T-cell (primary cell): Measurements from ENCODE around the gene RCN2. TPM values are rescaled to one million over a fixed set of nuclear protein-coding genes. Genes with fewer than 3 reads are reported as not detected.
"Not testable (repeated sequence)": the region's sequence is repeated elsewhere in the genome, so short reads cannot be mapped to it uniquely, and the experiment has no call there.

ENCODE experiments used
- ATAC-seq, 4 experiments: fragments of 200-7000 bp in 3 of 4; fragments of 150-1000 bp in 1 of 4; cut with Tn5 transposase; replicated peaks in 1 of 4; 1 replicate in 3 of 4; 2 replicates in 1 of 4; pipeline ENCODE4 v1.10.0; 2021; ENCODE audit warnings: moderate library complexity in 3 of 4, mild to moderate bottlenecking in 2 of 4, moderate number of reproducible peaks in 1 of 4
- CTCF ChIA-PET, 2 donors: fragments of 300-600 bp; sonication (Branson Sonifier 250); formaldehyde crosslinking; loops; one replicate each; lab custom pipeline; 2022; ENCODE audit warnings: antibody characterized with exemption in 2 of 2; lab: Charles Lee
- POLR2A ChIA-PET, 2 donors: fragments of 300-600 bp; sonication (Branson Sonifier 250); formaldehyde crosslinking; loops; one replicate each; lab custom pipeline; 2022; ENCODE audit warnings: antibody characterized with exemption in 2 of 2; lab: Charles Lee
- DNase-seq, 35 experiments: peaks; one replicate each; pipeline versions ENCODE4 v3.0.0 to v3.0.0-alpha.2; 2013 to 2023
- H3K27ac ChIP-seq: one replicate; pipeline ENCODE4 v1.5.1; 2013; ENCODE audit warnings: low read length
- H3K27me3 ChIP-seq, 2 experiments: replicated peaks in 1 of 2; 1 replicate in 1 of 2; 2 replicates in 1 of 2; pipeline versions ENCODE4 v1.6.1 to v1.7.0; 2013; ENCODE audit warnings: low read length in 1 of 2, mixed read lengths in 1 of 2; ENCODE audit not compliant: control insufficient read depth in 2 of 2, insufficient read depth in 2 of 2; ENCODE audit errors: extremely low read depth in 1 of 2
- H3K36me3 ChIP-seq, 2 donors: 1 replicate in 1 of 2; 2 replicates in 1 of 2; pipeline versions ENCODE4 v1.6.1 to v1.7.0; 2013; ENCODE audit warnings: low read length in 1 of 2; ENCODE audit not compliant: control insufficient read depth in 2 of 2, insufficient read depth in 1 of 2; ENCODE audit errors: extremely low read depth in 1 of 2
- H3K4me1 ChIP-seq, 2 experiments: 1 replicate in 1 of 2; 2 replicates in 1 of 2; pipeline versions ENCODE4 v1.6.1 to v1.7.0; 2013; ENCODE audit warnings: low read length in 2 of 2, mixed read lengths in 1 of 2; ENCODE audit not compliant: insufficient read depth in 2 of 2, control insufficient read depth in 1 of 2; ENCODE audit errors: extremely low read depth in 1 of 2
- H3K4me3 ChIP-seq, 2 donors: 1 replicate in 1 of 2; 2 replicates in 1 of 2; pipeline versions ENCODE4 v1.5.1 to v1.7.0; 2013; ENCODE audit warnings: mild to moderate bottlenecking in 2 of 2, low read length in 1 of 2, moderate library complexity in 1 of 2; ENCODE audit not compliant: control insufficient read depth in 1 of 2; ENCODE audit errors: extremely low read depth in 1 of 2
- H3K9me3 ChIP-seq: 2 replicates; pipeline ENCODE4 v1.7.0; 2013
- H3K27ac Mint-ChIP-seq, 2 donors: one replicate each; pipeline ENCODE4 v1.8.0; 2020 to 2021; ENCODE audit warnings: mild to moderate bottlenecking in 2 of 2, mixed read lengths in 2 of 2
- H3K27me3 Mint-ChIP-seq, 2 donors: one replicate each; pipeline ENCODE4 v1.8.0; 2021 to 2022; ENCODE audit warnings: mixed read lengths in 2 of 2
- H3K36me3 Mint-ChIP-seq: one replicate; pipeline ENCODE4 v1.8.0; 2021; ENCODE audit warnings: mixed read lengths
- H3K4me1 Mint-ChIP-seq, 3 donors: one replicate each; pipeline ENCODE4 v1.8.0; 2020 to 2022; ENCODE audit warnings: mixed read lengths in 3 of 3, mild to moderate bottlenecking in 1 of 3
- H3K4me3 Mint-ChIP-seq, 3 donors: one replicate each; pipeline ENCODE4 v1.8.0; 2020 to 2022; ENCODE audit warnings: mild to moderate bottlenecking in 3 of 3, mixed read lengths in 3 of 3, moderate library complexity in 3 of 3
- H3K9me3 Mint-ChIP-seq, 3 donors: one replicate each; pipeline ENCODE4 v1.8.0; 2020 to 2022; ENCODE audit warnings: mixed read lengths in 3 of 3
- WGBS: methylation state at CpG from one replicate; pipeline ENCODE4 v1.1.5; 2013; ENCODE audit warnings: missing lambda C conversion rate; ENCODE audit not compliant: insufficient coverage; 5-methylcytosine and 5-hydroxymethylcytosine counted together
- total RNA-seq, 35 experiments: library from RNA in 6 of 35; stranded (reverse) in 6 of 35; fragments of 120-200 nt in 1 of 35; gene quantifications; one replicate each; pipeline versions ENCODE4 v1.2.1 to v1.2.4 and lab custom pipeline; 2013 to 2026

The RCN2 gene
- total RNA-seq, 5 donors from 2014 or later (not counting 1 experiment from before 2014, with no cell fraction given): 20.5 to 26.7 (median 23.7) TPM

DNA sequence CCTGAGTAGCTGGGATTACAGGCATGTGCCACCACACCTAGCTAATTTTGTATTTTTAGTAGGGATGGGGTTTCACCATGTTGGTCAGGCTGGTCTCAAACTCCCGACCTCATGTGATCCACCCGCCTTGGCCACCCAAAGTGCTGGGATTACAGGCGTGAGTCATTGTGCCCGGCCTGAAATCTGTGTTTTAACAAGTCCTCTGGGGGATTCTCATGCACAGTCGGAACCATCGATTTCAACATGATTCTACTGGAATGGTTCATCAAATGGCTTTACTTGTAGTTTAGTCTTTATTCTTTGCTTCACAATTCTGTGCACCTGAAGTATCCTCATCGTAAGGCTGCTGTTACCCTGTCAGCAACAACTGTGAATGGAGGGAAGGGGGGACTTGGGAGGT is 34.5 kb downstream of the RCN2 start:
- H3K36me3 ChIP-seq, H3K9me3 Mint-ChIP-seq, CTCF ChIA-PET, H3K27ac Mint-ChIP-seq, H3K27ac ChIP-seq, POLR2A ChIA-PET, H3K4me3 Mint-ChIP-seq, H3K4me3 ChIP-seq, H3K36me3 Mint-ChIP-seq, H3K4me1 ChIP-seq, H3K4me1 Mint-ChIP-seq, DNase-seq, H3K9me3 ChIP-seq, ATAC-seq: not testable (repeated sequence)
- 85% methylated on average over 6 of the region's 7 CpGs for WGBS
- H3K27me3 Mint-ChIP-seq: peaks cover 10 to 18% of the 10 kb centered on the region in 2 donors
- peaks cover 0 to 13% of the 10 kb centered on the region in 2 experiments for H3K27me3 ChIP-seq

DNA sequence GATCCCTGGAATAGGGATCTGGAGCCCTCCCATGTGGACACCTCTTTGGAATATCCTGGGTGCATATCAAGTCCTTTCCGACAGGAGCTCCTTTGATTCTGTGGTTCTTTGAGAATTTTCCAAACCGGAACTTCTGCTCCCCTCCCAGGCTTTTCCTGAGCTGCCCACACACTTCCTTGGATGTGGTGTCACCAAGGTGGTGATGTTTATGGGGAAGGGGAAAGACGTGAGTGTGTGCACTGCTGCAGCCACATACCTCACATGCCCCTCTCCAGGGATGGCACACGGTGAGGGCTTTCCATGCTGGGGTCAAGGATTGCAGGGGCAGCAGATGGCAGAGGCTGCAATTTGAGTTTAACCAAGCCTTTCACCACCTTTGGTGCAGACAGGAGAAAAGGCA is 35.5 kb downstream of the RCN2 start:
- H3K27ac Mint-ChIP-seq: no peak overlapping the region
- peaks cover 10 to 16% of the 10 kb centered on the region in 2 donors for H3K27me3 Mint-ChIP-seq
- no peak overlapping the region for H3K4me3 ChIP-seq
- no peaks in the 10 kb centered on the region for H3K9me3 Mint-ChIP-seq
- H3K36me3 Mint-ChIP-seq: no peaks in the 10 kb centered on the region
- no peaks in the 10 kb centered on the region for H3K9me3 ChIP-seq
- no peak overlapping the region for H3K27ac ChIP-seq
- ATAC-seq (no peak), DNase-seq (no peak)
- ChIA-PET CTCF (no interaction called here), POLR2A (interaction anchor here in 1 of 2 donors (0.6 kb wide), 1 partner anchor 1613 kb away, joined by 4 read pairs; no protein-coding TSS in a partner anchor)
- H3K4me1 Mint-ChIP-seq: peaks cover 0 to 4% (median 0%) of the 10 kb centered on the region in 3 donors
- H3K27me3 ChIP-seq: peaks cover 0 to 13% of the 10 kb centered on the region in 2 experiments
- no peaks in the 10 kb centered on the region for H3K36me3 ChIP-seq
- no peak overlapping the region for H3K4me3 Mint-ChIP-seq
- no CpG with 5 or more reads among the region's 4 CpGs for WGBS
- H3K4me1 ChIP-seq: no peaks in the 10 kb centered on the region

DNA sequence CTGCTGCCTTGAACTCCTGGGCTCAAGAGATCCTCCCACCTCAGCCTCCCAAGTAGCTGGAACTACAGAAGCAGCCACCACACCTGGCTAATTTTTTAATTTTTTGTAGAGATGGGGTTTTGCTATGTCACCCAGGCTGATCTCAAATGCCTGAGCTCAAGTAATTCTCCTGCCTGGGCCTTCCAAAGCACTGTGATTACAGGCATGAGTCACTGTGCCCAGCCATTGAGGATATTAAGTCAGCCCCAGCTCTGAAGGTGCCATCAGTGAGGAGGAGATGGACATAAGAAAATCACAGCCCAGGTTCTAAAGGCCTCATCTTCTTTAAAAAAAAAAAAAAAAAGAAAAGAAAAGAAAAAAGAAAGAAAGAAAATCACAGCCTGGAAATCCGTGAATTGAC is 36.8 kb downstream of the RCN2 start:
- no peaks in the 10 kb centered on the region for H3K9me3 Mint-ChIP-seq
- H3K27ac ChIP-seq: no peak overlapping the region
- H3K36me3 Mint-ChIP-seq: no peaks in the 10 kb centered on the region
- no peak overlapping the region for H3K27ac Mint-ChIP-seq
- 100% methylated on average over 1 of the region's 1 CpG for WGBS
- H3K4me3 Mint-ChIP-seq: no peak overlapping the region
- H3K9me3 ChIP-seq: no peaks in the 10 kb centered on the region
- H3K36me3 ChIP-seq: no peaks in the 10 kb centered on the region
- CTCF ChIA-PET: interaction anchor here in 1 of 2 donors (0.7 kb wide), 1 partner anchor 340 kb away, joined by 5 read pairs; no protein-coding TSS in a partner anchor
- POLR2A ChIA-PET: interaction anchor here in 1 of 2 donors (0.6 to 0.7 kb wide), 2 partner anchors 49 to 441 kb away, joined by 5 to 11 read pairs; no protein-coding TSS in a partner anchor
- ATAC-seq (no peak), DNase-seq (no peak)
- H3K4me1 ChIP-seq: no peaks in the 10 kb centered on the region
- peaks cover 0 to 4% (median under 1%) of the 10 kb centered on the region in 3 donors for H3K4me1 Mint-ChIP-seq
- peaks cover 0 to 13% of the 10 kb centered on the region in 2 experiments for H3K27me3 ChIP-seq
- no peak overlapping the region for H3K4me3 ChIP-seq
- H3K27me3 Mint-ChIP-seq: peaks cover 6 to 8% of the 10 kb centered on the region in 2 donors

DNA sequence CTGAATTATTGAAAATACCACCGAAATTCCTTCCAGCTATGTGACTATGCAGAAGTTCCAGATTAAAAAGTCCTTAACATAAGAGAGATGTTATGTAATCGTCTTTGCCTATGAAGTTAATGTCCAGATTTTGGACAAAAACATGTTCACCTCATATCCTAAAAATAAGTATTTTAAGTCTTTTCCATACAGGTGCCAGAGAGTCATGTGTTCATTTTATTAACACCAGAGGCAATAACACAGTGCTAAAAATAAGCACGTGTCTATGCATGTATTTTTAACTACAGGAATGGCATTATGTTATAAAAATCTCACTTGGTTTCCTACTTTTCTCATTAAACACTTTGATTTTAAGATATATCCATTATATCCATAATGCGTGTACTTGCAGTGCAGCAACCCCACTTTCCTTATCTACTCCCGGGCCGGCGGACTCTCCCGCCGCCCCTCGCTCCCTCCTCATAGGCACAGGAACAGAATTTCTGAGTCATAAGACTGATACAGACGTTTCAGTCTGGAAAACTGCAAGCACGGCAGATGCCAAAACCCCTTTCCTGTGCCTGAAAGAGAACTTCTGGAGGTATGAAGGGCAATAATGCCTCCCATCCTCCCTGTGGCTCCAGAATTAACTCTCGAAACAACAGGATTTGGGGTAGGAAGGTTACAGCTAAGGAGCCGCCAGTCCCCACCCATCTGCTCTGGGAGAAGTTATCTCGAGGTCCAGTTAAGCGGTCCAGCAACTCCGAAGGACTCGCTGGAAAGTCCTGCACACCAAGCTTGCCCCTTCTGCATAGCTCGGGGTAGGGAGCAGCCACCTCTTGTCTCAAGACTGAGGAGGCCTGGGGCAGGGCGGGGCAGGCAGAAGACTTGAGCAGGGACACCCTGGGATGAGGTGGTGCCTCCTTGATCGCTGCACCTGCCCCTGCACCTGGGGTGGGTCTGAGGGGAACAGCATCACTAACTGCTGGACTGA is 41.1 kb downstream of the RCN2 start:
- 86% methylated on average over 9 of the region's 21 CpGs for WGBS
- Histone ChIP-seq H3K9me3 (no peaks in the 10 kb centered on the region), H3K36me3 (no peaks in the 10 kb centered on the region), H3K27ac (no peak overlapping the region), H3K4me1 (peaks cover 0 to 5% of the 10 kb centered on the region in 2 experiments), H3K4me3 (no peak overlapping the region), H3K27me3 (no peaks in the 10 kb centered on the region)
- H3K27me3 Mint-ChIP-seq: no peaks in the 10 kb centered on the region
- H3K36me3 Mint-ChIP-seq: no peaks in the 10 kb centered on the region
- no peak overlapping the region for H3K4me3 Mint-ChIP-seq
- H3K4me1 Mint-ChIP-seq: peaks cover 6 to 18% (median 11%) of the 10 kb centered on the region in 3 donors
- DNase-seq (no peak), ATAC-seq (peak in 2 of 4 experiments; percentile 12 to 43)
- no peaks in the 10 kb centered on the region for H3K9me3 Mint-ChIP-seq
- no peak overlapping the region for H3K27ac Mint-ChIP-seq
- POLR2A ChIA-PET: no interaction called here
- CTCF ChIA-PET: interaction anchor here (0.6 to 1.4 kb wide), 9 partner anchors 14 to 571 kb away, joined by 3 to 7 read pairs (median 3); no protein-coding TSS in a partner anchor

DNA sequence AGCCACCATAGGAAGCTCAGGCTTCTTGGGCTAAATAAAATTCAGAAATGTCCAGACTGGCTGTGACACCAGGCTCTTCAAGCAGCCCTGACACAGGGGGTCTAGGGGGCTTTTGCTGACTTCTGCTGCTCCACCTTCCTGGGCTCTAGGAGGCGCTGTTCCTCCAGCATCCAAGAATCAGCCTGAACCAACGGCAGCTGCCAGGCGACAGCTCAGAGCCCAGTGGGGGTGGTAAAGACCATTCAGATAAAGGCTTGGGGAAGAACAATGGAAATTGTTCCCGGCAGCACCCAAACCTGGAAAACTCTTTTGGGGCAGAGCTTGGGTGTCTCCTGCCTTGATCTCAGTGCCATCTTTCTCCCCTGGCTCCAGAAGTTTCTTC is 41.8 kb downstream of the RCN2 start:
- no peak overlapping the region for H3K27ac ChIP-seq
- H3K9me3 ChIP-seq: no peaks in the 10 kb centered on the region
- ATAC-seq: peak; percentile 62 to 81 (median 73)
- Mint-ChIP-seq H3K9me3 (no peaks in the 10 kb centered on the region), H3K36me3 (no peaks in the 10 kb centered on the region), H3K27ac (no peak overlapping the region), H3K4me3 (no peak overlapping the region), H3K27me3 (no peaks in the 10 kb centered on the region), H3K4me1 (peaks cover 6 to 18% (median 14%) of the 10 kb centered on the region in 3 donors)
- POLR2A ChIA-PET: no interaction called here
- H3K4me3 ChIP-seq: no peak overlapping the region
- CTCF ChIA-PET: interaction anchor here (0.6 to 1.4 kb wide), 9 partner anchors 13 to 570 kb away, joined by 3 to 7 read pairs (median 3); no protein-coding TSS in a partner anchor
- no peaks in the 10 kb centered on the region for H3K27me3 ChIP-seq
- H3K36me3 ChIP-seq: no peaks in the 10 kb centered on the region
- peaks cover 0 to 5% of the 10 kb centered on the region in 2 experiments for H3K4me1 ChIP-seq
- WGBS: no CpG with 5 or more reads among the region's 4 CpGs
- peak; percentile 27 to 83 (median 58) for DNase-seq

GRCh38 chr15:76973906-76974305 is 42.4 kb downstream of the RCN2 start:
- CTCF ChIA-PET: interaction anchor here (0.6 to 1.4 kb wide), 10 partner anchors 13 to 569 kb away, joined by 3 to 7 read pairs (median 3); no protein-coding TSS in a partner anchor
- Mint-ChIP-seq H3K27ac (no peak overlapping the region), H3K4me3 (no peak overlapping the region), H3K4me1 (peaks cover 6 to 18% (median 14%) of the 10 kb centered on the region in 3 donors), H3K36me3 (no peaks in the 10 kb centered on the region), H3K9me3 (no peaks in the 10 kb centered on the region), H3K27me3 (no peaks in the 10 kb centered on the region)
- no peaks in the 10 kb centered on the region for H3K36me3 ChIP-seq
- no peak overlapping the region for H3K27ac ChIP-seq
- ATAC-seq: no peak
- H3K4me1 ChIP-seq: peaks cover 0 to 5% of the 10 kb centered on the region in 2 experiments
- 100% methylated on average over 1 of the region's 2 CpGs for WGBS
- no peaks in the 10 kb centered on the region for H3K9me3 ChIP-seq
- POLR2A ChIA-PET: no interaction called here
- DNase-seq: no peak
- H3K4me3 ChIP-seq: no peak overlapping the region
- H3K27me3 ChIP-seq: no peaks in the 10 kb centered on the region
